ENCODE results near the gene C1GALT1C1L. TPM values are rescaled to one million over a fixed set of nuclear protein-coding genes. Genes with fewer than 3 reads are reported as not detected.

C1GALT1C1L gene
- polyA plus RNA-seq, 1 experiment, result 0.12 TPM

- CTCF ChIA-PET, result no interaction called here
- no peak for DNase-seq (ENCODE audit: low read depth)
- POLR2A ChIA-PET, result no interaction called here
- Histone ChIP-seq H3K4me3 (ENCODE audit: low read depth, low read length) (no peak overlapping the region), H3K36me3 (ENCODE audit: control insufficient read depth, insufficient read depth, low read length) (no peaks in the 10 kb centered on the region), H3K27me3 (ENCODE audit: control insufficient read depth, insufficient read depth, low read length) (no peaks in the 10 kb centered on the region)
- TF ChIP-seq, protein P1, sequence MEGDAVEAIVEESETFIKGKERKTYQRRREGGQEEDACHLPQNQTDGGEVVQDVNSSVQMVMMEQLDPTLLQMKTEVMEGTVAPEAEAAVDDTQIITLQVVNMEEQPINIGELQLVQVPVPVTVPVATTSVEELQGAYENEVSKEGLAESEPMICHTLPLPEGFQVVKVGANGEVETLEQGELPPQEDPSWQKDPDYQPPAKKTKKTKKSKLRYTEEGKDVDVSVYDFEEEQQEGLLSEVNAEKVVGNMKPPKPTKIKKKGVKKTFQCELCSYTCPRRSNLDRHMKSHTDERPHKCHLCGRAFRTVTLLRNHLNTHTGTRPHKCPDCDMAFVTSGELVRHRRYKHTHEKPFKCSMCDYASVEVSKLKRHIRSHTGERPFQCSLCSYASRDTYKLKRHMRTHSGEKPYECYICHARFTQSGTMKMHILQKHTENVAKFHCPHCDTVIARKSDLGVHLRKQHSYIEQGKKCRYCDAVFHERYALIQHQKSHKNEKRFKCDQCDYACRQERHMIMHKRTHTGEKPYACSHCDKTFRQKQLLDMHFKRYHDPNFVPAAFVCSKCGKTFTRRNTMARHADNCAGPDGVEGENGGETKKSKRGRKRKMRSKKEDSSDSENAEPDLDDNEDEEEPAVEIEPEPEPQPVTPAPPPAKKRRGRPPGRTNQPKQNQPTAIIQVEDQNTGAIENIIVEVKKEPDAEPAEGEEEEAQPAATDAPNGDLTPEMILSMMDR (IDR thresholded peaks at IDR 0.05; ENCODE audit: insufficient read depth, low read depth, low read length), result no peak
These were observed 19.0 kb downstream of the C1GALT1C1L start for GRCh38 chr2:43657241-43657640.

- H3K27me3 ChIP-seq (ENCODE audit: control insufficient read depth, insufficient read depth, low read length), result no peaks in the 10 kb centered on the region
- ChIA-PET POLR2A (no interaction called here), CTCF (interaction anchor here (0.7 kb wide), 1 partner anchor 9 kb away, joined by 4 read pairs; no protein-coding TSS in a partner anchor)
- TF ChIP-seq, protein P1 (IDR thresholded peaks at IDR 0.05; ENCODE audit: insufficient read depth, low read depth, low read length), result no peak
- no peaks in the 10 kb centered on the region for H3K36me3 ChIP-seq (ENCODE audit: control insufficient read depth, insufficient read depth, low read length)
- DNase-seq (ENCODE audit: low read depth), result no peak
- no peak overlapping the region for H3K4me3 ChIP-seq (ENCODE audit: low read depth, low read length)
These were observed 22.7 kb downstream of the C1GALT1C1L start for GRCh38 chr2:43653506-43653905.

- TF ChIP-seq, protein P1 (IDR thresholded peaks at IDR 0.05; ENCODE audit: insufficient read depth, low read depth, low read length), result no peak
- ChIA-PET CTCF (no interaction called here), POLR2A (no interaction called here)
- H3K4me3 ChIP-seq (ENCODE audit: low read depth, low read length), result no peak overlapping the region
- DNase-seq (ENCODE audit: low read depth), result peak; percentile 44
- H3K36me3 ChIP-seq (ENCODE audit: control insufficient read depth, insufficient read depth, low read length), result no peaks in the 10 kb centered on the region
- H3K27me3 ChIP-seq (ENCODE audit: control insufficient read depth, insufficient read depth, low read length), result no peaks in the 10 kb centered on the region
These were observed 27.1 kb downstream of the C1GALT1C1L start for GRCh38 chr2:43648994-43649701.

- TF ChIP-seq, protein P1 (IDR thresholded peaks at IDR 0.05; ENCODE audit: insufficient read depth, low read depth, low read length), result no peak
- H3K4me3 ChIP-seq (ENCODE audit: low read depth, low read length), result no peak overlapping the region
- ChIA-PET CTCF (no interaction called here), POLR2A (no interaction called here)
- no peak for DNase-seq (ENCODE audit: low read depth)
- no peaks in the 10 kb centered on the region for H3K27me3 ChIP-seq (ENCODE audit: control insufficient read depth, insufficient read depth, low read length)
- H3K36me3 ChIP-seq (ENCODE audit: control insufficient read depth, insufficient read depth, low read length), result no peaks in the 10 kb centered on the region
These were observed 32.5 kb downstream of the C1GALT1C1L start for GRCh38 chr2:43643680-43644079.

DNA sequence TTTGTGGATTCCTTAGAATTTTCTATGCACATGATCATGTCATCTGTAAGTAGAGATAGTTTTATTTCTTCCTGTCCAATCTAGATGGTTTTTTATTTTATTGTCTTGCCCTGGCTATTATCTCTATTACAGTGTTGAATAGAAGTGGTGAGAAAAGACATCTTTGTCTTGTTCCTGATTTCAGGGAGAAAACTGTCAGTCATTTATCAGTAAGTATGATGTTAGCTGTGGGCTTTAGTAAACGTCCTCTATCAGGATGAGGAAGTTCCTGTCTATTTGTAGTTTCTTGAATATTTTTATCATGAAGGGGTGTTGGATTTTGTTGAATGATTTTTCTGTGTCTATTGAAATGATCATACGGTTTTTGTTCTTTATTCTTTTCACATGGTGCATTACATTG, 33.9 kb downstream of the C1GALT1C1L start:
- TF ChIP-seq, protein P1 (IDR thresholded peaks at IDR 0.05; ENCODE audit: insufficient read depth, low read depth, low read length), result no peak
- Histone ChIP-seq H3K4me3 (ENCODE audit: low read depth, low read length) (no peak overlapping the region), H3K27me3 (ENCODE audit: control insufficient read depth, insufficient read depth, low read length) (no peaks in the 10 kb centered on the region), H3K36me3 (ENCODE audit: control insufficient read depth, insufficient read depth, low read length) (no peaks in the 10 kb centered on the region)
- ChIA-PET CTCF (interaction anchor here (1.0 kb wide), 2 partner anchors 10 to 848 kb away, joined by 3 read pairs; no protein-coding TSS in a partner anchor), POLR2A (no interaction called here)
- no peak for DNase-seq (ENCODE audit: low read depth)
